H1 (cell line): ENCODE results near the gene IFT80. TPM values are rescaled to one million over a fixed set of nuclear protein-coding genes. Genes with fewer than 3 reads are reported as not detected.

ENCODE experiments used
- CTCF ChIA-PET: fragments of 300-600 bp; sonication (Branson Sonifier 250); formaldehyde crosslinking; loops from one replicate; lab custom pipeline; 2021; ENCODE audit not compliant: partially characterized antibody; lab: Charles Lee
- POLR2A ChIA-PET: fragments of 300-600 bp; sonication (Branson Sonifier 250); formaldehyde crosslinking; loops from one replicate; lab custom pipeline; 2021; ENCODE audit warnings: inconsistent platforms; ENCODE audit not compliant: partially characterized antibody; lab: Charles Lee
- DNase-seq, 2 experiments: peaks; one replicate each; pipeline versions ENCODE4 v3.0.0 to v3.0.0-alpha.2; 2010 to 2022; ENCODE audit warnings: low spot score in 2 of 2, low read depth in 1 of 2, mixed read lengths in 1 of 2
- FAIRE-seq: peaks from 2 replicates; lab custom pipeline; 2011; peaks lifted over from hg19 to GRCh38; lab: Jason Lieb, UNC
- H2AFZ ChIP-seq: 2 replicates; pipeline ENCODE4 v1.8.1; 2012; ENCODE audit warnings: low read length, inconsistent platforms
- H2AK5ac ChIP-seq: 2 replicates; pipeline ENCODE4 v1.6.1; 2013; ENCODE audit warnings: low read depth, low read length
- H2BK120ac ChIP-seq: replicated peaks from 2 replicates; pipeline ENCODE3; 2013; ENCODE audit warnings: low read depth, low read length, inconsistent platforms
- H2BK12ac ChIP-seq: 2 replicates; pipeline ENCODE4 v1.6.1; 2013; ENCODE audit warnings: low read depth, low read length
- H2BK15ac ChIP-seq: 2 replicates; pipeline ENCODE4 v1.6.1; 2013; ENCODE audit warnings: low read length
- H2BK20ac ChIP-seq: 2 replicates; pipeline ENCODE4 v1.6.1; 2013; ENCODE audit warnings: low read length
- H2BK5ac ChIP-seq: 2 replicates; pipeline ENCODE4 v1.6.1; 2013; ENCODE audit warnings: low read depth, low read length
- H3K14ac ChIP-seq: 2 replicates; pipeline ENCODE4 v1.6.1; 2013; ENCODE audit warnings: inconsistent platforms; ENCODE audit not compliant: insufficient read length
- H3K18ac ChIP-seq: 2 replicates; pipeline ENCODE4 v1.6.1; 2013; ENCODE audit warnings: low read length; ENCODE audit errors: extremely low read depth
- H3K23ac ChIP-seq: 2 replicates; pipeline ENCODE4 v1.6.1; 2013; ENCODE audit warnings: inconsistent platforms; ENCODE audit not compliant: insufficient read length
- H3K23me2 ChIP-seq: 2 replicates; pipeline ENCODE4 v1.6.1; 2013; ENCODE audit warnings: low read depth, low read length
- H3K27ac ChIP-seq: 2 replicates; pipeline ENCODE4 v1.6.1; 2011; ENCODE audit warnings: low read depth, low read length, inconsistent platforms
- H3K27me3 ChIP-seq, 4 experiments: replicated peaks in 1 of 4; 1 replicate in 1 of 4; 2 replicates in 3 of 4; pipeline versions ENCODE4 v1.6.1 to v1.8.1; 2011 to 2013; ENCODE audit warnings: low read length in 3 of 4, mild to moderate bottlenecking in 3 of 4, inconsistent platforms in 2 of 4, mixed read lengths in 2 of 4, moderate library complexity in 1 of 4; ENCODE audit not compliant: control insufficient read depth in 3 of 4, insufficient read depth in 3 of 4; ENCODE audit errors: extremely low read depth in 1 of 4
- H3K36me3 ChIP-seq, 4 experiments: 2 replicates each; pipeline versions ENCODE4 v1.6.1 to v1.8.1; 2011 to 2013; ENCODE audit warnings: mild to moderate bottlenecking in 4 of 4, low read length in 3 of 4, moderate library complexity in 2 of 4, control low read depth in 1 of 4, inconsistent platforms in 1 of 4; ENCODE audit not compliant: insufficient read depth in 4 of 4, control insufficient read depth in 2 of 4
- H3K4ac ChIP-seq: replicated peaks from 2 replicates; pipeline ENCODE3; 2013; ENCODE audit warnings: low read length, low read depth, mixed read lengths, inconsistent platforms; ENCODE audit not compliant: insufficient read length
- H3K4me1 ChIP-seq, 4 experiments: replicated peaks in 1 of 4; 1 replicate in 1 of 4; 2 replicates in 3 of 4; pipeline versions ENCODE4 v1.6.1 to v1.8.1; 2011 to 2013; ENCODE audit warnings: low read length in 3 of 4, inconsistent platforms in 2 of 4, mixed read lengths in 1 of 4; ENCODE audit not compliant: insufficient read depth in 4 of 4, control insufficient read depth in 3 of 4
- H3K4me2 ChIP-seq, 2 experiments: 2 replicates each; pipeline versions ENCODE4 v1.6.1 to v1.8.1; 2011 to 2013; ENCODE audit warnings: low read depth in 2 of 2, low read length in 2 of 2, control low read depth in 1 of 2, inconsistent platforms in 1 of 2, mild to moderate bottlenecking in 1 of 2; ENCODE audit not compliant: insufficient read depth in 1 of 2
- H3K4me3 ChIP-seq, 4 experiments: fragments of 200-600, 300-600 bp in 1 of 4; sonication (generic), shearing (Covaris generic), sonication (Bioruptor Twin) in 1 of 4; 2 replicates each; pipeline versions ENCODE4 v1.5.1 to v1.8.1; 2011 to 2016; ENCODE audit warnings: low read length in 4 of 4, low read depth in 3 of 4, control low read depth in 2 of 4, inconsistent platforms in 2 of 4, mild to moderate bottlenecking in 2 of 4, mixed read lengths in 1 of 4, moderate library complexity in 1 of 4; ENCODE audit not compliant: insufficient read depth in 2 of 4; ENCODE audit errors: extremely low read depth in 1 of 4
- H3K56ac ChIP-seq: replicated peaks from 2 replicates; pipeline ENCODE3; 2013; ENCODE audit warnings: low read depth, mild to moderate bottlenecking, mixed read lengths, low read length, inconsistent platforms; ENCODE audit not compliant: insufficient read length
- H3K79me1 ChIP-seq: 2 replicates; pipeline ENCODE4 v1.6.1; 2013; ENCODE audit warnings: low read depth, low read length, control low read depth
- H3K79me2 ChIP-seq, 2 experiments: 2 replicates each; pipeline versions ENCODE4 v1.6.1 to v1.8.1; 2012 to 2013; ENCODE audit warnings: low read length in 2 of 2, mild to moderate bottlenecking in 2 of 2, inconsistent platforms in 1 of 2; ENCODE audit not compliant: insufficient read depth in 2 of 2, control insufficient read depth in 1 of 2
- H3K9ac ChIP-seq, 4 experiments: replicated peaks in 1 of 4; 1 replicate in 1 of 4; 2 replicates in 3 of 4; pipeline versions ENCODE4 v1.6.1 to v1.8.1; 2011 to 2013; ENCODE audit warnings: low read depth in 3 of 4, low read length in 3 of 4, control low read depth in 2 of 4, mild to moderate bottlenecking in 2 of 4, moderate library complexity in 2 of 4, inconsistent platforms in 1 of 4; ENCODE audit errors: extremely low read depth in 1 of 4
- H3K9me3 ChIP-seq, 2 experiments: 2 replicates each; pipeline versions ENCODE4 v1.6.1 to v1.8.1; 2012 to 2013; ENCODE audit warnings: mild to moderate bottlenecking in 2 of 2, moderate library complexity in 2 of 2, control low read depth in 1 of 2, inconsistent platforms in 1 of 2, low read depth in 1 of 2, low read length in 1 of 2, mixed read lengths in 1 of 2; ENCODE audit not compliant: insufficient read depth in 2 of 2
- H4K20me1 ChIP-seq, 2 experiments: replicated peaks in 1 of 2; 2 replicates each; pipeline versions ENCODE3 to v1.8.1; 2011 to 2013; ENCODE audit warnings: inconsistent platforms in 2 of 2, low read length in 2 of 2, mild to moderate bottlenecking in 1 of 2; ENCODE audit not compliant: insufficient read depth in 2 of 2, control insufficient read depth in 1 of 2
- H4K5ac ChIP-seq: 2 replicates; pipeline ENCODE4 v1.6.1; 2013; ENCODE audit warnings: low read length, low read depth, mixed read lengths, inconsistent platforms; ENCODE audit not compliant: insufficient read length
- H4K8ac ChIP-seq: 2 replicates; pipeline ENCODE4 v1.8.0; 2013; ENCODE audit warnings: mild to moderate bottlenecking, moderate library complexity, low read length, inconsistent platforms; ENCODE audit not compliant: insufficient read depth; ENCODE audit errors: extremely low read depth
- H4K91ac ChIP-seq: replicated peaks from 2 replicates; pipeline ENCODE3; 2013; ENCODE audit warnings: low read length, mixed read lengths, inconsistent platforms; ENCODE audit not compliant: insufficient read length
- BACH1 ChIP-seq: IDR thresholded peaks from 2 replicates; pipeline ENCODE4 v1.6.1; 2012; ENCODE audit warnings: low read length, improper control_type of control experiment
- BCL11A ChIP-seq, 2 experiments: IDR thresholded peaks; one replicate each; pipeline ENCODE4 v1.6.1; 2011; ENCODE audit warnings: low read depth in 2 of 2, low read length in 2 of 2, mild to moderate bottlenecking in 2 of 2
- CEBPB ChIP-seq: IDR thresholded peaks from 2 replicates; pipeline ENCODE4 v1.6.1; 2012; ENCODE audit warnings: low read depth, low read length
- CHD2 ChIP-seq: IDR thresholded peaks from 2 replicates; pipeline ENCODE4 v1.6.1; 2012; ENCODE audit warnings: low read length, improper control_type of control experiment
- EGR1 ChIP-seq: IDR thresholded peaks from 2 replicates; pipeline ENCODE4 v1.6.1; 2011; ENCODE audit warnings: low read depth, low read length, borderline replicate concordance
- GTF2F1 ChIP-seq: IDR thresholded peaks from 2 replicates; pipeline ENCODE4 v1.6.1; 2012; ENCODE audit warnings: low read depth, low read length, improper control_type of control experiment, borderline replicate concordance
- POLR2AphosphoS5 ChIP-seq: IDR thresholded peaks from 2 replicates; pipeline ENCODE4 v1.6.1; 2011; ENCODE audit warnings: low read depth, low read length
- POU5F1 ChIP-seq: IDR thresholded peaks from 2 replicates; pipeline ENCODE4 v1.6.1; 2011; ENCODE audit warnings: low read depth, mild to moderate bottlenecking, low read length, moderate library complexity
- RBBP5 ChIP-seq: IDR thresholded peaks from 2 replicates; pipeline ENCODE4 v1.7.1; 2012; ENCODE audit warnings: low read depth, mild to moderate bottlenecking, inconsistent platforms, low read length, moderate library complexity, borderline replicate concordance
- RFX5 ChIP-seq: IDR thresholded peaks from 2 replicates; pipeline ENCODE4 v1.6.1; 2011; ENCODE audit warnings: low read depth, low read length, improper control_type of control experiment, borderline replicate concordance
- SIX5 ChIP-seq: IDR thresholded peaks from 2 replicates; pipeline ENCODE4 v1.6.1; 2011; ENCODE audit warnings: mild to moderate bottlenecking, low read depth, low read length
- SP4 ChIP-seq: IDR thresholded peaks from 2 replicates; pipeline ENCODE4 v1.6.1; 2012; ENCODE audit warnings: low read length, inconsistent platforms
- TEAD4 ChIP-seq: IDR thresholded peaks from 2 replicates; pipeline ENCODE4 v1.6.1; 2012; ENCODE audit warnings: low read depth, low read length, inconsistent platforms, mixed read lengths
- ZNF274 ChIP-seq: IDR thresholded peaks from 2 replicates; pipeline ENCODE4 v1.7.0; 2012; ENCODE audit warnings: low read length, borderline replicate concordance; ENCODE audit errors: extremely low read depth
- WGBS, 2 experiments: shearing (Covaris generic) in 1 of 2; methylation state at CpG; one replicate each; pipeline versions ENCODE4 v1.1.6 to v1.1.7; 2013 to 2015; ENCODE audit warnings: low lambda C conversion rate in 2 of 2, mixed read lengths in 2 of 2, inconsistent platforms in 1 of 2, low coverage in 1 of 2, missing lambda C conversion rate in 1 of 2; ENCODE audit not compliant: insufficient replicate concordance in 2 of 2, insufficient coverage in 1 of 2, insufficient read length in 1 of 2; ENCODE audit errors: extremely low coverage in 1 of 2, missing lambda C conversion rate in 1 of 2; 5-methylcytosine and 5-hydroxymethylcytosine counted together
- polyA plus RNA-seq, 7 experiments: library from polyadenylated mRNA; depleted of rRNA in 3 of 7; stranded (reverse) in 5 of 7; unstranded in 2 of 7; fragments of >200 nt in 5 of 7; fragments of 200-250 nt in 2 of 7; gene quantifications; 1 replicate in 5 of 7; 2 replicates in 1 of 7; 4 replicates in 1 of 7; pipeline versions ENCODE4 v1.2.1 to v1.2.3, GENCODE V29; 2011 to 2013; ENCODE audit warnings: missing spikeins in 2 of 7, mixed read lengths in 2 of 7
- total RNA-seq: library from RNA; stranded (reverse); fragmentation: NEBNext Ultra II Directional; extraction: Animal tissue kit (Norgen Biotek cat#: 25700); gene quantifications from 2 replicates; pipeline ENCODE4 v1.2.1, GENCODE V29; 2021

IFT80 gene
- total and polyA plus RNA-seq, 2 of the 8 experiments (the other 6 are each of a cell fraction or from before 2014, with no cell fraction given), result 7.2 to 25.9 TPM

DNA sequence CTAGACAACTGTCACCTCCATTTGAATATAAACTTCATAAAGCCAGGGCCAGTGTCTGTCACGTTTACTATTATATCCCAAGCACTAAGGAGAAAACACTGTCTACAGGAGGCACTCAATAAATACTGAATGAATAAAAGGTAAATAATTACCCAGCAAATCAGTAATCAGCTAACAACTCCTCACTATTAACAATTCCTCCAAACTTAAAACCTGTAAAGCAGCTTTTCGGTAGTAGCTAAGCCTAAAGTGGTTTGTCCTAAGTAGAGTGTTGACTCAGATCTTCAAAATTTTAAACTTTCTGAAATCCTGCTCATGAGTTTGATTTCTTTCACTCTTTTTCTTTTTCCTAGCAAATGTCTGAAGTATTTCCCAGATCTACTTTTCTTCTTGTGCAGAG lies 133.9 kb downstream of the IFT80 start:
- no peak overlapping the region for H2BK20ac ChIP-seq
- H3K27ac ChIP-seq, result no peak overlapping the region
- H3K56ac ChIP-seq, result no peak overlapping the region
- no peak overlapping the region for H2BK15ac ChIP-seq
- CTCF ChIA-PET, result interaction anchor here (0.8 kb wide), 1 partner anchor 233 kb away, joined by 3 read pairs; no protein-coding TSS in a partner anchor
- no peak overlapping the region for H3K4me2 ChIP-seq
- H3K23me2 ChIP-seq, result no peaks in the 10 kb centered on the region
- H2BK12ac ChIP-seq, result no peak overlapping the region
- POLR2A ChIA-PET, result no interaction called here
- H3K18ac ChIP-seq, result no peak overlapping the region
- FAIRE-seq (no peak), DNase-seq (no peak)
- no peak overlapping the region for H3K14ac ChIP-seq
- no peaks in the 10 kb centered on the region for H4K20me1 ChIP-seq
- H3K4ac ChIP-seq, result no peak overlapping the region
- H2BK5ac ChIP-seq, result no peak overlapping the region
- H3K27me3 ChIP-seq, result no peaks in the 10 kb centered on the region
- no peaks in the 10 kb centered on the region for H3K79me1 ChIP-seq
- no peak overlapping the region for H4K8ac ChIP-seq
- H3K23ac ChIP-seq, result no peak overlapping the region
- H2BK120ac ChIP-seq, result no peak overlapping the region
- no peaks in the 10 kb centered on the region for H3K9me3 ChIP-seq
- H3K4me3 ChIP-seq, result no peak overlapping the region
- H3K79me2 ChIP-seq, result no peaks in the 10 kb centered on the region
- H2AFZ ChIP-seq, result no peak overlapping the region
- WGBS, 2 experiments, result 94% methylated on average over 2 of the region's 2 CpGs; no CpG with 5 or more reads in 1 of the 2 experiments
- no peak for TF ChIP-seq RBBP5
- no peak for TF ChIP-seq POLR2AphosphoS5
- no peak for TF ChIP-seq POU5F1
- no peak for TF ChIP-seq SP4
- no peak for TF ChIP-seq CEBPB
- TF ChIP-seq BACH1, result no peak
- no peak for TF ChIP-seq GTF2F1
- TF ChIP-seq EGR1, result no peak
- no peak for TF ChIP-seq RFX5
- no peak for TF ChIP-seq TEAD4
- TF ChIP-seq ZNF274, result no peak
- no peak for TF ChIP-seq CHD2
- no peak for TF ChIP-seq SIX5
- no peak for TF ChIP-seq BCL11A (IDR thresholded peaks at IDR 0.05; ENCODE audit: low read depth in 2 of 2, low read length in 2 of 2)
- no peak overlapping the region for H4K5ac ChIP-seq
- H3K4me1 ChIP-seq, result no peaks in the 10 kb centered on the region
- H3K36me3 ChIP-seq, result peaks cover 0 to 4% (median 0%) of the 10 kb centered on the region in 4 experiments; a peak in 1 of 8 replicates
- no peak overlapping the region for H4K91ac ChIP-seq
- no peak overlapping the region for H2AK5ac ChIP-seq
- H3K9ac ChIP-seq, result no peak overlapping the region
